ENCODE data around the gene SMIM10L2A. TPM values are rescaled to one million over a fixed set of nuclear protein-coding genes. Genes with fewer than 3 reads are reported as not detected.

SMIM10L2A gene
- total and polyA plus RNA-seq, 2 of the 8 experiments (the other 6 are each of a cell fraction or from before 2014, with no cell fraction given), result 5.0 to 7.5 TPM

DNA sequence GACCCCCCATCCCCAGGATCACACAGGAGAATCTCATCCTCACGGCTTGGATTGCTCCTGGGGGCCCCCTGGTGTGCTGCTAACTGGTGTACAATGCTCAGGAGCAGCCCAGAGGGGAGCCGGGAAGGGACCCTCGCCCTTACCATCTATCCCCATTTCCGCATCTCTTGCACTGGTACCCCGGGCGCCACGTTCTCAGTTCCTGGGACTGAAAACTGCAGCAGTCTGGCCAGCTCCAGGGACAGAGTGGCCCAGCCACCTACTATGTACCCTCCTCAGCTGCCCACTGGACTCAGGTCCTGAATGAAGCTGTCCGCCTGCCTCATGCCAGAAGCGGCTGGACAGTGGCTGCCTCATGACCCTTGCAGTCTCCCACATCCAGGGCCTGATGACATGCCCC lies 2.7 kb downstream of the SMIM10L2A start:
- Histone ChIP-seq H3K27me3 (replicated peaks in 1 of 4; ENCODE audit: control insufficient read depth in 3 of 4, extremely low read depth in 1 of 4, insufficient read depth in 3 of 4, low read length in 3 of 4) (no peaks in the 10 kb centered on the region), H3K9me3 (ENCODE audit: insufficient read depth in 2 of 2, low read depth in 1 of 2, low read length in 1 of 2) (no peaks in the 10 kb centered on the region), H3K79me1 (ENCODE audit: low read depth, low read length) (no peaks in the 10 kb centered on the region), H3K18ac (ENCODE audit: extremely low read depth, low read length) (no peak overlapping the region), H4K91ac (replicated peaks; ENCODE audit: insufficient read length, low read length) (no peak overlapping the region), H2BK15ac (ENCODE audit: low read length) (no peak overlapping the region), H4K20me1 (replicated peaks in 1 of 2; ENCODE audit: control insufficient read depth in 1 of 2, insufficient read depth in 2 of 2, low read length in 2 of 2) (no peaks in the 10 kb centered on the region), H3K4ac (replicated peaks; ENCODE audit: insufficient read length, low read depth, low read length) (no peak overlapping the region), H3K4me2 (ENCODE audit: insufficient read depth in 1 of 2, low read depth in 2 of 2, low read length in 2 of 2) (no peak overlapping the region), H3K23ac (ENCODE audit: insufficient read length) (no peak overlapping the region), H2BK12ac (ENCODE audit: low read depth, low read length) (no peak overlapping the region), H3K14ac (ENCODE audit: insufficient read length) (no peak overlapping the region), H4K8ac (ENCODE audit: extremely low read depth, insufficient read depth, low read length) (no peak overlapping the region), H2BK5ac (ENCODE audit: low read depth, low read length) (no peak overlapping the region), H2BK20ac (ENCODE audit: low read length) (no peak overlapping the region), H4K5ac (ENCODE audit: insufficient read length, low read depth, low read length) (no peak overlapping the region), H3K23me2 (ENCODE audit: low read depth, low read length) (no peaks in the 10 kb centered on the region; the same call in 1 of the 2 replicates), H2AFZ (ENCODE audit: low read length) (no peak overlapping the region), H3K56ac (replicated peaks; ENCODE audit: insufficient read length, low read depth, low read length) (no peak overlapping the region), H3K4me1 (replicated peaks in 1 of 4; ENCODE audit: control insufficient read depth in 3 of 4, insufficient read depth in 4 of 4, low read length in 3 of 4) (peaks cover 2 to 6% (median 4%) of the 10 kb centered on the region in 4 experiments; a peak in 4 of 7 replicates), H3K4me3 (ENCODE audit: extremely low read depth in 1 of 4, insufficient read depth in 2 of 4, low read depth in 3 of 4, low read length in 4 of 4) (no peak overlapping the region), H3K79me2 (ENCODE audit: control insufficient read depth in 1 of 2, insufficient read depth in 2 of 2, low read length in 2 of 2) (no peaks in the 10 kb centered on the region), H3K36me3 (ENCODE audit: control insufficient read depth in 2 of 4, insufficient read depth in 4 of 4, low read length in 3 of 4) (no peaks in the 10 kb centered on the region; a peak in 1 of 8 replicates), H3K9ac (replicated peaks in 1 of 4; ENCODE audit: extremely low read depth in 1 of 4, low read depth in 3 of 4, low read length in 3 of 4) (no peak overlapping the region), H2BK120ac (replicated peaks; ENCODE audit: low read depth, low read length) (no peak overlapping the region), H3K27ac (ENCODE audit: low read depth, low read length) (no peak overlapping the region), H2AK5ac (ENCODE audit: low read depth, low read length) (no peak overlapping the region)
- ChIA-PET CTCF (ENCODE audit: partially characterized antibody) (interaction anchor here (1.5 to 2.0 kb wide), 2 partner anchors 11 to 29 kb away, joined by 5 to 8 read pairs; no protein-coding TSS in a partner anchor), POLR2A (ENCODE audit: partially characterized antibody) (no interaction called here)
- no CpG with 5 or more reads among the region's 9 CpGs for WGBS, 2 experiments (ENCODE audit: extremely low coverage in 1 of 2, insufficient coverage in 1 of 2, insufficient read length in 1 of 2, insufficient replicate concordance in 2 of 2, low coverage in 1 of 2, low lambda C conversion rate in 2 of 2, missing lambda C conversion rate in 1 of 2)
- no peak for DNase-seq (ENCODE audit: low read depth in 1 of 2, low spot score in 2 of 2)
- FAIRE-seq, result no peak
- no peak for TF ChIP-seq POLR2AphosphoS5 (IDR thresholded peaks at IDR 0.05; ENCODE audit: low read depth, low read length)
- no peak for TF ChIP-seq EZH2 (IDR thresholded peaks at IDR 0.05; ENCODE audit: low read depth, low read length, severe bottlenecking)
- no peak for TF ChIP-seq BCL11A (IDR thresholded peaks at IDR 0.05; ENCODE audit: low read depth in 2 of 2, low read length in 2 of 2)
- TF ChIP-seq ASH2L (IDR thresholded peaks at IDR 0.05; ENCODE audit: low read length), result no peak
- no peak for TF ChIP-seq SP2 (IDR thresholded peaks at IDR 0.05; ENCODE audit: low read length)
- TF ChIP-seq NRF1 (IDR thresholded peaks at IDR 0.05; ENCODE audit: low read depth, low read length), result no peak
- no peak for TF ChIP-seq MAFK (IDR thresholded peaks at IDR 0.05; ENCODE audit: low read depth, low read length)
- no peak for TF ChIP-seq FOSL1 (IDR thresholded peaks at IDR 0.05; ENCODE audit: insufficient read depth, low read depth, low read length)
- no peak for TF ChIP-seq TAF7 (optimal IDR thresholded peaks at IDR 0.05; ENCODE audit: borderline replicate concordance, low read depth, low read length)
- TF ChIP-seq TCF12 (IDR thresholded peaks at IDR 0.05; ENCODE audit: low read depth, low read length), result no peak
